Testis (tissue), 3 donors: ENCODE measurements around the gene COL9A3. TPM values are rescaled to one million over a fixed set of nuclear protein-coding genes. Genes with fewer than 3 reads are reported as not detected.

Experiments
- DNase-seq: peaks from one replicate; pipeline ENCODE4 v3.0.0-alpha.2; 2019
- H3K27ac ChIP-seq, 2 donors: fragments of 200-600 bp; sonication (generic); one replicate each; pipeline ENCODE4 v1.5.1; 2019
- H3K27me3 ChIP-seq: fragments of 200-600 bp; sonication (generic); one replicate; pipeline ENCODE4 v1.5.1; 2019
- H3K36me3 ChIP-seq: fragments of 200-600 bp; sonication (generic); one replicate; pipeline ENCODE4 v1.5.1; 2017; ENCODE audit warnings: low read depth; ENCODE audit errors: missing control alignments
- H3K4me1 ChIP-seq: fragments of 200-600 bp; sonication (generic); one replicate; pipeline ENCODE4 v1.5.1; 2019
- H3K4me3 ChIP-seq, 2 donors: fragments of 200-600 bp; sonication (generic); one replicate each; pipeline ENCODE4 v1.5.1; 2017 to 2019
- H3K9me3 ChIP-seq: fragments of 200-600 bp; sonication (generic); one replicate; pipeline ENCODE4 v1.5.1; 2017
- CTCF ChIP-seq, 3 experiments: fragments of 450-650 bp in 2 of 3; fragments of 200-600 bp in 1 of 3; sonication (generic) in 1 of 3; IDR thresholded peaks; one replicate each; pipeline ENCODE4 v1.5.1; 2016 to 2019; ENCODE audit warnings: antibody characterized with exemption in 3 of 3, mild to moderate bottlenecking in 2 of 3, moderate library complexity in 1 of 3
- POLR2A ChIP-seq: fragments of 450-650 bp; IDR thresholded peaks from one replicate; pipeline ENCODE4 v1.6.1; 2017; ENCODE audit warnings: antibody characterized with exemption, mild to moderate bottlenecking, moderate library complexity
- WGBS, 2 donors: methylation state at CpG; one replicate each; pipeline ENCODE4 v1.1.5; 2018; 5-methylcytosine and 5-hydroxymethylcytosine counted together
- intact Hi-C: fragments of 100-400 bp; cut with DNase I; formaldehyde crosslinking; loops from one replicate; pipeline ENCODE4 v1.15.1; 2023; ENCODE audit warnings: low total_unique reads
- polyA plus RNA-seq: library from polyadenylated mRNA; stranded (reverse); fragments of 350-450 nt; fragmentation: Illumina TruSeq; extraction: RNeasy Lipid Tissue Mini Kit (QIAGEN cat#74804); gene quantifications from one replicate; pipeline ENCODE4 v1.2.3, GENCODE V29; 2014; ENCODE audit warnings: low read depth, low replicate concordance; ENCODE audit not compliant: insufficient read depth
- total RNA-seq, 2 donors: library from RNA; depleted of rRNA; stranded (reverse); fragments of >200 nt; gene quantifications; one replicate each; pipeline ENCODE4 v1.2.3, GENCODE V29; 2016

The COL9A3 gene
- total and polyA plus RNA-seq, 3 donors from 2014 or later = 19.1 to 50.6 (median 21.3) TPM

- Histone ChIP-seq H3K4me1 (no peaks in the 10 kb centered on the region), H3K27ac (no peak overlapping the region), H3K27me3 (no peaks in the 10 kb centered on the region), H3K4me3 (no peak overlapping the region), H3K36me3 (no peaks in the 10 kb centered on the region), H3K9me3 (no peaks in the 10 kb centered on the region)
- TF ChIP-seq CTCF (IDR thresholded peaks at IDR 0.05) (no peak), POLR2A (no peak)
- WGBS, 2 donors = 71 to 74% methylated on average over 10 to 13 of the region's 13 CpGs
- intact Hi-C loops = no loop called here
- DNase-seq = peak; percentile 50
Observed at GRCh38 chr20:62887152-62887859, 70.5 kb downstream of the COL9A3 start.

GRCh38 chr20:62887860-62888239 lies 71.0 kb downstream of the COL9A3 start:
- TF ChIP-seq CTCF (IDR thresholded peaks at IDR 0.05) = no peak
- TF ChIP-seq POLR2A = no peak
- Histone ChIP-seq H3K27ac (no peak overlapping the region), H3K9me3 (no peaks in the 10 kb centered on the region), H3K36me3 (no peaks in the 10 kb centered on the region), H3K27me3 (no peaks in the 10 kb centered on the region), H3K4me3 (no peak overlapping the region), H3K4me1 (no peaks in the 10 kb centered on the region)
- 86 to 93% methylated on average over 3 to 7 of the region's 7 CpGs for WGBS, 2 donors
- no peak for DNase-seq
- intact Hi-C loops = no loop called here

GRCh38 chr20:62888406-62888805 lies 71.6 kb downstream of the COL9A3 start:
- TF ChIP-seq POLR2A (no peak), CTCF (IDR thresholded peaks at IDR 0.05) (no peak)
- Histone ChIP-seq H3K9me3 (no peaks in the 10 kb centered on the region), H3K27me3 (no peaks in the 10 kb centered on the region), H3K4me1 (no peaks in the 10 kb centered on the region), H3K36me3 (no peaks in the 10 kb centered on the region), H3K27ac (no peak overlapping the region), H3K4me3 (no peak overlapping the region)
- intact Hi-C loops = no loop called here
- WGBS, 2 donors = 94% methylated on average over 14 to 16 of the region's 16 CpGs
- no peak for DNase-seq

GRCh38 chr20:62888910-62889309 lies 72.1 kb downstream of the COL9A3 start:
- H3K9me3 ChIP-seq = no peaks in the 10 kb centered on the region
- no peak for DNase-seq
- peaks cover 3% of the 10 kb centered on the region for H3K36me3 ChIP-seq
- no peak overlapping the region for H3K4me3 ChIP-seq
- no peaks in the 10 kb centered on the region for H3K4me1 ChIP-seq
- WGBS, 2 donors = 86 to 97% methylated on average over 14 to 17 of the region's 17 CpGs
- intact Hi-C loops = no loop called here
- no peaks in the 10 kb centered on the region for H3K27me3 ChIP-seq
- H3K27ac ChIP-seq = no peak overlapping the region
- TF ChIP-seq CTCF (IDR thresholded peaks at IDR 0.05) (no peak), POLR2A (no peak)

- no peak for DNase-seq
- H3K9me3 ChIP-seq = no peaks in the 10 kb centered on the region
- 89 to 91% methylated on average over 8 of the region's 8 CpGs for WGBS, 2 donors
- H3K36me3 ChIP-seq = peaks cover 4% of the 10 kb centered on the region
- no peak for TF ChIP-seq CTCF (IDR thresholded peaks at IDR 0.05)
- TF ChIP-seq POLR2A = no peak
- H3K4me3 ChIP-seq = no peak overlapping the region
- no peaks in the 10 kb centered on the region for H3K27me3 ChIP-seq
- H3K4me1 ChIP-seq = no peaks in the 10 kb centered on the region
- intact Hi-C loops = no loop called here
- H3K27ac ChIP-seq = no peak overlapping the region
Observed at GRCh38 chr20:62889411-62889810, 72.6 kb downstream of the COL9A3 start.
